Liver (tissue), 9 donors: ENCODE data around the gene CCDC158. TPM values are rescaled to one million over a fixed set of nuclear protein-coding genes. Genes with fewer than 3 reads are reported as not detected.

Source experiments
- DNase-seq: peaks from one replicate; pipeline ENCODE4 v3.0.0-alpha.2; 2017; ENCODE audit warnings: low spot score
- H3K27ac ChIP-seq, 2 donors: one replicate each; pipeline ENCODE4 v1.7.0; 2013; ENCODE audit warnings: inconsistent platforms in 2 of 2, low read length in 2 of 2, control low read depth in 1 of 2, low read depth in 1 of 2, mild to moderate bottlenecking in 1 of 2
- H3K27me3 ChIP-seq, 4 donors: one replicate each; pipeline versions ENCODE4 v1.6.1 to v1.7.0; 2013; ENCODE audit warnings: low read length in 3 of 4, inconsistent platforms in 1 of 4, mild to moderate bottlenecking in 1 of 4, moderate library complexity in 1 of 4; ENCODE audit not compliant: control insufficient read depth in 4 of 4, insufficient read depth in 4 of 4
- H3K36me3 ChIP-seq, 4 donors: one replicate each; pipeline versions ENCODE4 v1.6.1 to v1.7.0; 2013; ENCODE audit warnings: low read length in 3 of 4, mild to moderate bottlenecking in 3 of 4, low read depth in 1 of 4, moderate library complexity in 1 of 4; ENCODE audit not compliant: control insufficient read depth in 4 of 4, insufficient read depth in 3 of 4
- H3K4me1 ChIP-seq, 4 donors: one replicate each; pipeline versions ENCODE4 v1.6.1 to v1.7.0; 2013; ENCODE audit warnings: low read length in 3 of 4, mild to moderate bottlenecking in 3 of 4, moderate library complexity in 1 of 4; ENCODE audit not compliant: control insufficient read depth in 4 of 4, insufficient read depth in 4 of 4
- H3K4me3 ChIP-seq, 3 donors: one replicate each; pipeline versions ENCODE4 v1.6.1 to v1.7.0; 2013; ENCODE audit warnings: low read length in 3 of 3, control low read depth in 1 of 3, low read depth in 1 of 3, mild to moderate bottlenecking in 1 of 3
- H3K9ac ChIP-seq, 2 donors: one replicate each; pipeline ENCODE4 v1.7.0; 2013; ENCODE audit warnings: low read length in 2 of 2, mild to moderate bottlenecking in 2 of 2, moderate library complexity in 2 of 2, control low read depth in 1 of 2, low read depth in 1 of 2
- H3K9me3 ChIP-seq, 4 donors: one replicate each; pipeline versions ENCODE4 v1.6.1 to v1.7.0; 2013; ENCODE audit warnings: low read length in 3 of 4; ENCODE audit not compliant: control insufficient read depth in 4 of 4
- EGR1 ChIP-seq, 2 donors: IDR thresholded peaks; 2 replicates each; pipeline ENCODE4 v1.6.1; 2016 to 2018; ENCODE audit warnings: antibody characterized with exemption in 2 of 2, low read depth in 2 of 2
- FOXA1 ChIP-seq: IDR thresholded peaks from 2 replicates; pipeline ENCODE4 v1.6.1; 2016; ENCODE audit warnings: antibody characterized with exemption
- GABPA ChIP-seq, 2 donors: IDR thresholded peaks in 1 of 2; conservative IDR thresholded peaks in 1 of 2; 2 replicates each; pipeline ENCODE4 v1.6.1; 2016; ENCODE audit warnings: antibody characterized with exemption in 2 of 2, mild to moderate bottlenecking in 1 of 2, moderate library complexity in 1 of 2
- HNF4A ChIP-seq, 2 donors: conservative IDR thresholded peaks; 2 replicates each; pipeline ENCODE4 v1.6.1; 2016; ENCODE audit warnings: antibody characterized with exemption in 2 of 2, mild to moderate bottlenecking in 2 of 2
- HNF4G ChIP-seq: IDR thresholded peaks from 2 replicates; pipeline ENCODE4 v1.6.1; 2016; ENCODE audit warnings: antibody characterized with exemption
- JUND ChIP-seq, 2 donors: IDR thresholded peaks; 2 replicates each; pipeline ENCODE4 v1.6.1; 2016; ENCODE audit warnings: antibody characterized with exemption in 2 of 2
- RAD21 ChIP-seq, 2 donors: IDR thresholded peaks; 2 replicates each; pipeline ENCODE4 v1.6.1; 2016; ENCODE audit warnings: antibody characterized with exemption in 2 of 2, mild to moderate bottlenecking in 2 of 2
- RXRA ChIP-seq, 2 donors: IDR thresholded peaks; 2 replicates each; pipeline ENCODE4 v1.6.1; 2017 to 2018; ENCODE audit warnings: antibody characterized with exemption in 2 of 2, mild to moderate bottlenecking in 1 of 2
- SP1 ChIP-seq: IDR thresholded peaks from 2 replicates; pipeline ENCODE4 v1.6.1; 2018; ENCODE audit warnings: antibody characterized with exemption, mild to moderate bottlenecking
- TAF1 ChIP-seq: conservative IDR thresholded peaks from 2 replicates; pipeline ENCODE4 v1.6.1; 2016; ENCODE audit warnings: antibody characterized with exemption, mild to moderate bottlenecking
- YY1 ChIP-seq: IDR thresholded peaks from 2 replicates; pipeline ENCODE4 v1.6.1; 2016; ENCODE audit warnings: antibody characterized with exemption, mild to moderate bottlenecking
- WGBS: extraction: QIAGEN DNeasy Blood & Tissue Kit; methylation state at CpG from one replicate; pipeline ENCODE4 v1.1.7; 2013; 5-methylcytosine and 5-hydroxymethylcytosine counted together
- polyA plus RNA-seq, 2 donors: library from polyadenylated mRNA; stranded (reverse) in 1 of 2; unstranded in 1 of 2; fragments of 200-250 nt in 1 of 2; fragments of >200 nt in 1 of 2; fragmentation: Nextera tagmentation in 1 of 2; extraction: Ambion mirVana in 1 of 2; gene quantifications; one replicate each; pipeline versions ENCODE4 v1.2.1 to v1.2.3, GENCODE V29; 2013 to 2015
- total RNA-seq, 2 donors: library from RNA; depleted of rRNA; stranded (reverse); fragments of >200 nt; gene quantifications; one replicate each; pipeline ENCODE4 v1.2.3, GENCODE V29; 2014
- TF ChIP-seq, protein P1 (sequence below): fragments of 150-350 bp; IDR thresholded peaks from 2 replicates; pipeline ENCODE4 v1.5.1; 2017; ENCODE audit warnings: improper control_type of control experiment, low read depth, low read length; ENCODE audit not compliant: missing input control
- TF ChIP-seq, protein P2 (sequence below): IDR thresholded peaks from 2 replicates; pipeline ENCODE4 v1.6.1; 2016; ENCODE audit warnings: antibody characterized with exemption
- TF ChIP-seq, protein P3 (sequence below): IDR thresholded peaks from 2 replicates; pipeline ENCODE4 v1.6.1; 2016; ENCODE audit warnings: antibody characterized with exemption
- TF ChIP-seq, protein P4 (sequence below): IDR thresholded peaks from 2 replicates; pipeline ENCODE4 v1.6.1; 2016; ENCODE audit warnings: antibody characterized with exemption, mild to moderate bottlenecking
- TF ChIP-seq, protein P5 (sequence below): IDR thresholded peaks from 2 replicates; pipeline ENCODE4 v1.6.1; 2016; ENCODE audit warnings: antibody characterized with exemption
- donor health status: healthy.
- donor health status: healthy.
- donor health status: healthy.
- donor health status: healthy.
- donor health status: healthy.

Gene CCDC158
- total and polyA plus RNA-seq, 4 donors = 0.28 to 4.0 (median 1.1) TPM

DNA sequence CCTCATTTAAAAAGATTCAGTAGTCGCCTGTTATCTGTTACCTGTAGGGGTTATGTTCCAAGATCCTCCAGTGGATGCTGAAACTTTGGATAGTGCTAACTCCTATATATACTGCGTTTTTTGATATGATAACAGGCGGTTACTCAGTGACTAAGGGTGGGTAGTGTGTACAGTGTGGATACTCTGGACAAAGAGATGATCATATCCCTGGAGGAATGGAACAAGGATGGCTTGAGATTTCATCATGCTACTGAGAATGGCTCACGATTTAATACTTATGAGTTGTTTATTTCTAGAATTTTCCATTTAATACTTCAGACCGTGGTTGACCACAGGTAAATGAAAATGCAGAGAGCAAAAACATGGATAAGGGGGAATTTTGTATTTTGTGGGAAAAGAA is 147.9 kb downstream of the CCDC158 start:
- 41% methylated on average over 5 of the region's 5 CpGs for WGBS
- peak overlapping the region; percentile 45 to 66 for H3K27ac ChIP-seq
- TF ChIP-seq, protein P1, sequence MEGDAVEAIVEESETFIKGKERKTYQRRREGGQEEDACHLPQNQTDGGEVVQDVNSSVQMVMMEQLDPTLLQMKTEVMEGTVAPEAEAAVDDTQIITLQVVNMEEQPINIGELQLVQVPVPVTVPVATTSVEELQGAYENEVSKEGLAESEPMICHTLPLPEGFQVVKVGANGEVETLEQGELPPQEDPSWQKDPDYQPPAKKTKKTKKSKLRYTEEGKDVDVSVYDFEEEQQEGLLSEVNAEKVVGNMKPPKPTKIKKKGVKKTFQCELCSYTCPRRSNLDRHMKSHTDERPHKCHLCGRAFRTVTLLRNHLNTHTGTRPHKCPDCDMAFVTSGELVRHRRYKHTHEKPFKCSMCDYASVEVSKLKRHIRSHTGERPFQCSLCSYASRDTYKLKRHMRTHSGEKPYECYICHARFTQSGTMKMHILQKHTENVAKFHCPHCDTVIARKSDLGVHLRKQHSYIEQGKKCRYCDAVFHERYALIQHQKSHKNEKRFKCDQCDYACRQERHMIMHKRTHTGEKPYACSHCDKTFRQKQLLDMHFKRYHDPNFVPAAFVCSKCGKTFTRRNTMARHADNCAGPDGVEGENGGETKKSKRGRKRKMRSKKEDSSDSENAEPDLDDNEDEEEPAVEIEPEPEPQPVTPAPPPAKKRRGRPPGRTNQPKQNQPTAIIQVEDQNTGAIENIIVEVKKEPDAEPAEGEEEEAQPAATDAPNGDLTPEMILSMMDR = no peak
- TF ChIP-seq SP1 (no peak), FOXA1 (no peak), HNF4A (conservative IDR thresholded peaks at IDR 0.05) (no peak), HNF4G (no peak), RXRA (IDR thresholded peaks at IDR 0.05) (no peak), JUND (IDR thresholded peaks at IDR 0.05) (no peak)
- TF ChIP-seq, protein P2, sequence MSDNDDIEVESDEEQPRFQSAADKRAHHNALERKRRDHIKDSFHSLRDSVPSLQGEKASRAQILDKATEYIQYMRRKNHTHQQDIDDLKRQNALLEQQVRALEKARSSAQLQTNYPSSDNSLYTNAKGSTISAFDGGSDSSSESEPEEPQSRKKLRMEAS = no peak
- TF ChIP-seq, protein P3, sequence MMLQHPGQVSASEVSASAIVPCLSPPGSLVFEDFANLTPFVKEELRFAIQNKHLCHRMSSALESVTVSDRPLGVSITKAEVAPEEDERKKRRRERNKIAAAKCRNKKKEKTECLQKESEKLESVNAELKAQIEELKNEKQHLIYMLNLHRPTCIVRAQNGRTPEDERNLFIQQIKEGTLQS = no peak
- H3K9ac ChIP-seq = no peak overlapping the region
- no peak for DNase-seq
- H3K27me3 ChIP-seq = no peaks in the 10 kb centered on the region
- no peaks in the 10 kb centered on the region for H3K9me3 ChIP-seq
- H3K4me3 ChIP-seq = no peak overlapping the region
- peaks cover 2 to 60% (median 28%) of the 10 kb centered on the region in 4 donors for H3K4me1 ChIP-seq
- no peaks in the 10 kb centered on the region for H3K36me3 ChIP-seq

- peak overlapping the region; percentile 45 to 66 for H3K27ac ChIP-seq
Measured at GRCh38 chr4:76272582-76272981, 148.4 kb downstream of the CCDC158 start.

More at GRCh38 chr4:76272582-76272981, 148.4 kb downstream of the CCDC158 start:
- WGBS = 10% methylated on average over 1 of the region's 1 CpG
- H3K4me1 ChIP-seq = peaks cover 2 to 56% (median 25%) of the 10 kb centered on the region in 4 donors
- H3K9me3 ChIP-seq = no peaks in the 10 kb centered on the region
- no peaks in the 10 kb centered on the region for H3K36me3 ChIP-seq
- H3K4me3 ChIP-seq = no peak overlapping the region
- no peak overlapping the region for H3K9ac ChIP-seq
- TF ChIP-seq TAF1 (no peak), RAD21 (IDR thresholded peaks at IDR 0.05) (peak; percentile 33 to 64), RXRA (IDR thresholded peaks at IDR 0.05) (peak; percentile 40 to 54), JUND (IDR thresholded peaks at IDR 0.05) (peak in 1 of 2 donors; percentile 30), EGR1 (IDR thresholded peaks at IDR 0.05; ENCODE audit: low read depth in 2 of 2) (no peak), HNF4A (conservative IDR thresholded peaks at IDR 0.05) (peak; percentile 37 to 52), GABPA (IDR thresholded peaks at IDR 0.05 in 1 of 2, conservative IDR thresholded peaks at IDR 0.05 in 1 of 2) (no peak), YY1 (peak; percentile 77), FOXA1 (no peak), SP1 (peak; percentile 31)
- TF ChIP-seq, protein P3 = no peak
- TF ChIP-seq, protein P4, sequence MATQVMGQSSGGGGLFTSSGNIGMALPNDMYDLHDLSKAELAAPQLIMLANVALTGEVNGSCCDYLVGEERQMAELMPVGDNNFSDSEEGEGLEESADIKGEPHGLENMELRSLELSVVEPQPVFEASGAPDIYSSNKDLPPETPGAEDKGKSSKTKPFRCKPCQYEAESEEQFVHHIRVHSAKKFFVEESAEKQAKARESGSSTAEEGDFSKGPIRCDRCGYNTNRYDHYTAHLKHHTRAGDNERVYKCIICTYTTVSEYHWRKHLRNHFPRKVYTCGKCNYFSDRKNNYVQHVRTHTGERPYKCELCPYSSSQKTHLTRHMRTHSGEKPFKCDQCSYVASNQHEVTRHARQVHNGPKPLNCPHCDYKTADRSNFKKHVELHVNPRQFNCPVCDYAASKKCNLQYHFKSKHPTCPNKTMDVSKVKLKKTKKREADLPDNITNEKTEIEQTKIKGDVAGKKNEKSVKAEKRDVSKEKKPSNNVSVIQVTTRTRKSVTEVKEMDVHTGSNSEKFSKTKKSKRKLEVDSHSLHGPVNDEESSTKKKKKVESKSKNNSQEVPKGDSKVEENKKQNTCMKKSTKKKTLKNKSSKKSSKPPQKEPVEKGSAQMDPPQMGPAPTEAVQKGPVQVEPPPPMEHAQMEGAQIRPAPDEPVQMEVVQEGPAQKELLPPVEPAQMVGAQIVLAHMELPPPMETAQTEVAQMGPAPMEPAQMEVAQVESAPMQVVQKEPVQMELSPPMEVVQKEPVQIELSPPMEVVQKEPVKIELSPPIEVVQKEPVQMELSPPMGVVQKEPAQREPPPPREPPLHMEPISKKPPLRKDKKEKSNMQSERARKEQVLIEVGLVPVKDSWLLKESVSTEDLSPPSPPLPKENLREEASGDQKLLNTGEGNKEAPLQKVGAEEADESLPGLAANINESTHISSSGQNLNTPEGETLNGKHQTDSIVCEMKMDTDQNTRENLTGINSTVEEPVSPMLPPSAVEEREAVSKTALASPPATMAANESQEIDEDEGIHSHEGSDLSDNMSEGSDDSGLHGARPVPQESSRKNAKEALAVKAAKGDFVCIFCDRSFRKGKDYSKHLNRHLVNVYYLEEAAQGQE = peak; percentile 46
- TF ChIP-seq, protein P1 = no peak
- TF ChIP-seq, protein P5, sequence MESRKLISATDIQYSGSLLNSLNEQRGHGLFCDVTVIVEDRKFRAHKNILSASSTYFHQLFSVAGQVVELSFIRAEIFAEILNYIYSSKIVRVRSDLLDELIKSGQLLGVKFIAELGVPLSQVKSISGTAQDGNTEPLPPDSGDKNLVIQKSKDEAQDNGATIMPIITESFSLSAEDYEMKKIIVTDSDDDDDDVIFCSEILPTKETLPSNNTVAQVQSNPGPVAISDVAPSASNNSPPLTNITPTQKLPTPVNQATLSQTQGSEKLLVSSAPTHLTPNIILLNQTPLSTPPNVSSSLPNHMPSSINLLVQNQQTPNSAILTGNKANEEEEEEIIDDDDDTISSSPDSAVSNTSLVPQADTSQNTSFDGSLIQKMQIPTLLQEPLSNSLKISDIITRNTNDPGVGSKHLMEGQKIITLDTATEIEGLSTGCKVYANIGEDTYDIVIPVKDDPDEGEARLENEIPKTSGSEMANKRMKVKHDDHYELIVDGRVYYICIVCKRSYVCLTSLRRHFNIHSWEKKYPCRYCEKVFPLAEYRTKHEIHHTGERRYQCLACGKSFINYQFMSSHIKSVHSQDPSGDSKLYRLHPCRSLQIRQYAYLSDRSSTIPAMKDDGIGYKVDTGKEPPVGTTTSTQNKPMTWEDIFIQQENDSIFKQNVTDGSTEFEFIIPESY = no peak
- TF ChIP-seq, protein P2 = peak; percentile 44
- no peaks in the 10 kb centered on the region for H3K27me3 ChIP-seq
- DNase-seq = no peak
